Mesendoderm (in vitro differentiated cells): ENCODE measurements around the gene ATAD1.

Source experiments
- DNase-seq: peaks from one replicate; pipeline ENCODE4 v3.0.0; 2013
- H2AK5ac ChIP-seq: 2 replicates; pipeline ENCODE4 v1.6.1; 2013; ENCODE audit warnings: low read length, inconsistent platforms
- H2BK120ac ChIP-seq: 2 replicates; pipeline ENCODE4 v1.6.1; 2013; ENCODE audit warnings: low read depth, mild to moderate bottlenecking, low read length, moderate library complexity, mixed read lengths
- H2BK15ac ChIP-seq: replicated peaks from 2 replicates; pipeline ENCODE4 v1.6.1; 2013; ENCODE audit warnings: low read depth, mild to moderate bottlenecking, moderate library complexity
- H2BK5ac ChIP-seq: 2 replicates; pipeline ENCODE4 v1.6.1; 2013; ENCODE audit warnings: low read length, inconsistent platforms
- H3K18ac ChIP-seq: 2 replicates; pipeline ENCODE4 v1.6.1; 2013; ENCODE audit warnings: mild to moderate bottlenecking, low read length, mixed read lengths
- H3K23ac ChIP-seq: one replicate; pipeline ENCODE4 v1.6.1; 2013; ENCODE audit warnings: low read length
- H3K27ac ChIP-seq: 2 replicates; pipeline ENCODE4 v1.5.1; 2013; ENCODE audit warnings: low read depth, mild to moderate bottlenecking, inconsistent platforms, low read length, moderate library complexity
- H3K27me3 ChIP-seq: 2 replicates; pipeline ENCODE4 v1.6.1; 2013; ENCODE audit warnings: low read length, control low read depth, mild to moderate bottlenecking, inconsistent platforms; ENCODE audit not compliant: insufficient read depth, poor library complexity
- H3K36me3 ChIP-seq: 2 replicates; pipeline ENCODE4 v1.6.1; 2013; ENCODE audit warnings: low read length, inconsistent platforms; ENCODE audit not compliant: control insufficient read depth, insufficient read depth
- H3K4ac ChIP-seq: one replicate; pipeline ENCODE4 v1.6.1; 2013; ENCODE audit warnings: low read depth, mild to moderate bottlenecking, low read length, moderate library complexity
- H3K4me1 ChIP-seq: 2 replicates; pipeline ENCODE4 v1.6.1; 2013; ENCODE audit warnings: low read depth, low read length, inconsistent platforms; ENCODE audit not compliant: control insufficient read depth
- H3K4me2 ChIP-seq: 2 replicates; pipeline ENCODE4 v1.6.1; 2013; ENCODE audit warnings: low read length
- H3K4me3 ChIP-seq: 2 replicates; pipeline ENCODE4 v1.5.1; 2013; ENCODE audit warnings: mild to moderate bottlenecking, low read length
- H3K56ac ChIP-seq: one replicate; pipeline ENCODE4 v1.6.1; 2013; ENCODE audit warnings: low read length
- H3K79me1 ChIP-seq: 2 replicates; pipeline ENCODE4 v1.6.1; 2013; ENCODE audit warnings: low read length, inconsistent platforms
- H3K79me2 ChIP-seq: 2 replicates; pipeline ENCODE4 v1.6.1; 2013; ENCODE audit warnings: mild to moderate bottlenecking, low read length; ENCODE audit not compliant: control insufficient read depth, insufficient read depth
- H3K9ac ChIP-seq: 2 replicates; pipeline ENCODE4 v1.6.1; 2013; ENCODE audit warnings: low read length, inconsistent platforms
- H4K5ac ChIP-seq: one replicate; pipeline ENCODE4 v1.6.1; 2013; ENCODE audit warnings: low read length
- H4K8ac ChIP-seq: one replicate; pipeline ENCODE4 v1.6.1; 2013; ENCODE audit warnings: low read depth, mild to moderate bottlenecking, control low read depth, low read length, moderate library complexity
- WGBS: extraction: QIAGEN DNeasy Blood & Tissue Kit; methylation state at CpG from one replicate; pipeline ENCODE4 v1.1.7; 2013; ENCODE audit warnings: low lambda C conversion rate, missing lambda C conversion rate; ENCODE audit not compliant: insufficient coverage; ENCODE audit errors: extremely low coverage; 5-methylcytosine and 5-hydroxymethylcytosine counted together

ATAD1 gene

DNA sequence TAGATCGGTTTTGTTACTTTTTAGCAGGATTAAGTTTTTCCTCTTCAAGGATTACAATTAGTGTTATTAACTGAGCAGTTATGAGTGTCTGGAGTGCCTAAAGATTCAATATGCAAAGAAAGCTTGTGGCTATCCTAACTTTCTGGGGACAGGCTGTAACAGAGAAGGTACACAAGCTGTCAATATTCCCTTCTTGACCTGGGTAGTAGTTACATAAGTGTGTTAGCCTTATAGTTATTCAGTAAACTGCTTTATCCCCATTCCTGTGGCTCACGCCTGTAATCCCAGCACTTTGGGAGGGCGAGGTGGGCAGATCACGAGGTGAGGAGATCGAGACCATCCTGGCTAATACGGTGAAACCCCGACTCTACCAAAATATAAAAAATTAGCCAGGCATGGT lies 31.6 kb downstream of the ATAD1 start:
- no peak overlapping the region for H4K5ac ChIP-seq
- no peak overlapping the region for H3K18ac ChIP-seq
- H2BK5ac ChIP-seq, result no peak overlapping the region
- no peak overlapping the region for H3K4me3 ChIP-seq
- no peak overlapping the region for H2BK120ac ChIP-seq
- H3K4me2 ChIP-seq, result no peak overlapping the region
- H3K79me1 ChIP-seq, result no peaks in the 10 kb centered on the region
- no peaks in the 10 kb centered on the region for H3K27me3 ChIP-seq
- H3K9ac ChIP-seq, result no peak overlapping the region
- H3K4me1 ChIP-seq, result no peaks in the 10 kb centered on the region
- H4K8ac ChIP-seq, result no peak overlapping the region
- H3K79me2 ChIP-seq, result no peaks in the 10 kb centered on the region
- WGBS, result no CpG with 5 or more reads among the region's 7 CpGs
- no peak overlapping the region for H3K27ac ChIP-seq
- H2BK15ac ChIP-seq, result no peak overlapping the region
- no peaks in the 10 kb centered on the region for H3K36me3 ChIP-seq
- no peak overlapping the region for H3K4ac ChIP-seq
- no peak overlapping the region for H3K23ac ChIP-seq
- H3K56ac ChIP-seq, result no peak overlapping the region
- DNase-seq, result no peak
- H2AK5ac ChIP-seq, result no peak overlapping the region

DNA sequence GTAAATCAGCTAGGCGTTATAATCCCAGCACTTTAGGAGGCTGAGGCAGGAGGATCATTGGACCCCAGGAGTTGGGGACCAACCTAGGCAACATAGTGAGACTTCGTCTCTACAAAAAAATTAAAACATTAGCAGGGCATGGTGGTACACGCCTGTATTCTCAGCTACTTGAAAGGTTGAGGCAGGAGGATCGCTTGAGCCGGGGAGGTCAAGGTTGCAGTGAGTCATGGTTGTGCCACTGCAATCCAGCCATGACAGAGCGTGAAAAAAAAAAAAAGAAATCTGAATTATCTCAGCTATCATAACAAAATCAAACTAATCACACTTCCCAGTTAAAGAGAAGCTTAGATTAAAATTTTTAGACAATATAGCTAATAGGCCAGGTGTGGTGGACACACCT lies 35.3 kb downstream of the ATAD1 start:
- Histone ChIP-seq H3K56ac (no peak overlapping the region), H3K9ac (no peak overlapping the region), H2BK15ac (no peak overlapping the region), H3K27ac (no peak overlapping the region), H3K4me3 (no peak overlapping the region), H3K36me3 (no peaks in the 10 kb centered on the region), H4K8ac (no peak overlapping the region), H3K4me2 (no peak overlapping the region), H2BK120ac (no peak overlapping the region), H2AK5ac (no peak overlapping the region), H3K18ac (no peak overlapping the region), H2BK5ac (no peak overlapping the region), H3K4ac (no peak overlapping the region), H4K5ac (no peak overlapping the region), H3K4me1 (no peaks in the 10 kb centered on the region), H3K79me2 (no peaks in the 10 kb centered on the region), H3K27me3 (no peaks in the 10 kb centered on the region), H3K79me1 (peaks cover 2% of the 10 kb centered on the region), H3K23ac (no peak overlapping the region)
- no peak for DNase-seq
- WGBS, result no CpG with 5 or more reads among the region's 6 CpGs

DNA sequence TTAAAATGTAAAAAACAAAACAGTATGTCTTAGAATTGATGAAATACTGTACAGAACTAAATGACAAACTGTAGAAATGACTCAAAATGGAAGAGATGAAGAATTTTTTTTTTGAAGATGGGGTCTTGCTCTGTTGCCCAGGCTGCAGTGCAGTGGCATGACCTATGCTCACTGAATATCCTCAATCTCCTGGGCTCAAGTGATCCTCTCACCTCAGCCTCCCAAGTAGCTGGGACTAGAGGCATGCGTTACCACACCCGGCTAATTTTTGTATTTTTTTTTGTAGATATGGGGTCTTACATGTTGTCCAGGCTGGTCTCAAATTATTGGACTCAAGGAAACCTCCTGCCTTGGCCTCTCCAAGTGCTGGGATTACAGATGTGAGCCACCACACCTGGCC lies 36.5 kb downstream of the ATAD1 start:
- no peak for DNase-seq
- Histone ChIP-seq H3K18ac (no peak overlapping the region), H3K4ac (no peak overlapping the region), H4K8ac (no peak overlapping the region), H4K5ac (no peak overlapping the region), H3K79me2 (no peaks in the 10 kb centered on the region), H3K79me1 (peaks cover 2% of the 10 kb centered on the region), H2BK5ac (no peak overlapping the region), H3K27ac (no peak overlapping the region), H3K27me3 (no peaks in the 10 kb centered on the region), H3K4me1 (no peaks in the 10 kb centered on the region), H3K4me2 (no peak overlapping the region), H3K56ac (no peak overlapping the region), H2AK5ac (no peak overlapping the region), H2BK120ac (no peak overlapping the region), H3K36me3 (no peaks in the 10 kb centered on the region), H2BK15ac (no peak overlapping the region), H3K23ac (no peak overlapping the region), H3K4me3 (no peak overlapping the region), H3K9ac (no peak overlapping the region)
- WGBS, result no CpG with 5 or more reads among the region's 2 CpGs

DNA sequence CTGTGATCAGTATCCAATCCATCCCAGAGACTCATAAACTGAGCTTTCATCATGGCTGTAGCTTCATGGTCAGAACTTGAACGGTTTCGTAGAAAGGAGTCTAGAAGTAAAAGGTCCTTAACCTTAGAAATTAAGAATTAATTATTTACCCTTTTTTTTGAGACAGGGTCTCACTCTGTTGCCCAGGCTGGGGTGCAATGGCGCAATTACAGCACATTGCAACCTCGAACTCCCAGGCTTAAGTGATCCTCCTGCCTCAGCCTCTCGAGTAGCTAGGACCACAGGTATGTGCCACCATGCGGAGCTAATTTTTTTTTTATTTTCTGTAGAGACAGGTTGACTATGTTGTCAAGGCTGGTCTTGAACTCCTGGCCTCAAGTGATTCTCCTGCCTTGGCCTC lies 41.7 kb downstream of the ATAD1 start:
- Histone ChIP-seq H3K9ac (no peak overlapping the region), H3K27me3 (no peaks in the 10 kb centered on the region), H2BK5ac (no peak overlapping the region), H3K36me3 (no peaks in the 10 kb centered on the region), H3K79me1 (peaks cover 2% of the 10 kb centered on the region), H3K4me1 (no peaks in the 10 kb centered on the region), H2BK15ac (no peak overlapping the region), H3K23ac (no peak overlapping the region), H2BK120ac (no peak overlapping the region), H4K5ac (no peak overlapping the region), H3K4me2 (no peak overlapping the region), H3K56ac (no peak overlapping the region), H3K27ac (no peak overlapping the region), H2AK5ac (no peak overlapping the region), H3K18ac (no peak overlapping the region), H3K4ac (no peak overlapping the region), H3K4me3 (no peak overlapping the region), H3K79me2 (no peaks in the 10 kb centered on the region), H4K8ac (no peak overlapping the region)
- WGBS, result no CpG with 5 or more reads among the region's 6 CpGs
- no peak for DNase-seq

DNA sequence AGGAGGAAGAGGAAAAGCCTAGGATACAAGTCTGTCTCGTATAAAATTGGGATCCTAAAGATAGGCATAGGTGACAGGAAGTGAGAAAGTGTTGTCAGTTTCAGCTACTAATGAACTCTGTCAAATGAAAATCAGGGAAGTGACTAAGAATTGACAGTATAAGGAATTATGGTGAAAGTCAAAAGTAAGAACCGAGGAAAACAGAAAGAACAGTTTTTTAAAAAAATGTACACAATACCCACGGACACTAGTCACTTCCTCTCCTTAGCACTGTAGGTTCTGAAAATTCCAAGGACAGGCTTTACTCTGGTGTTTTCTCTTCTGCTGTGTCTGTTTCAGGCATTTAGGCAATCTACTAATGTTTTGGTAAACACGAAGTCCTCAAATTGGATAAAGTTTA lies 42.3 kb downstream of the ATAD1 start:
- Histone ChIP-seq H3K36me3 (no peaks in the 10 kb centered on the region), H3K79me2 (no peaks in the 10 kb centered on the region), H3K4me2 (no peak overlapping the region), H3K27ac (no peak overlapping the region), H3K9ac (no peak overlapping the region), H3K18ac (no peak overlapping the region), H2BK5ac (no peak overlapping the region), H4K8ac (peak overlapping the region; percentile 40), H3K4ac (no peak overlapping the region), H2BK120ac (no peak overlapping the region), H3K4me3 (no peak overlapping the region), H4K5ac (no peak overlapping the region), H2AK5ac (no peak overlapping the region), H3K56ac (no peak overlapping the region), H3K27me3 (no peaks in the 10 kb centered on the region), H3K79me1 (peaks cover 2% of the 10 kb centered on the region), H3K4me1 (no peaks in the 10 kb centered on the region), H2BK15ac (no peak overlapping the region), H3K23ac (no peak overlapping the region)
- DNase-seq, result no peak
- no CpG with 5 or more reads among the region's 4 CpGs for WGBS

DNA sequence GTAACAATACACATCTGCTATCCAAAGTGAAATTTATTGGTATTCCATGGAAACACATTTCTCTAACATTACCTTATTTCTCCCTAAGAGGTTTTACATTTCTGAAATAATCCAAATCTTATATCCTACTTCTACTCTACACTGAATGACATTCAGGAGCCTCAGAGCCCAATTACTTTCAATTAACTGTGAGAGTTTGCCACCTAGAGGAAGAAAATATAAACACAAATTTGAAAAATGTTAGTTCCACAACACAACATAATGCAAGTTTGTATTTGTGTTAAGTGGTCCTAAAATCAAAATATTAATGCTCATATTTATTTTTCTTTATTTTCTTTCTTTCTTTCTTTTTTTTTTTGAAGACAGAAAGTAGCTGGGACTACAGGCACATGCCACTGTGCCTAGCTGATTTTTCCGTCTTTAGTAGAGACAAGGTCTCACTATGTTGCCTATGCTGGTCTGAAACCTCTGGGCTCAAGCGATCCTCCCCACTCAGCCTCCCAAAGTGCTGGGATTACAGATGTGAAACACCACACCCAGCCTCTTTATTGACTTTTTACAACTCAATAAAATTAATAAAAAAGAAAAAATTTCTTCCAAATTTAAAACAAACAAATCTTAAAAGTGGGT lies 46.0 kb downstream of the ATAD1 start:
- Histone ChIP-seq H3K36me3 (no peaks in the 10 kb centered on the region), H2AK5ac (no peak overlapping the region), H2BK15ac (no peak overlapping the region), H3K4me1 (no peaks in the 10 kb centered on the region), H3K9ac (no peak overlapping the region), H2BK120ac (no peak overlapping the region), H3K4ac (no peak overlapping the region), H3K23ac (no peak overlapping the region), H4K8ac (no peak overlapping the region), H3K27me3 (no peaks in the 10 kb centered on the region), H3K56ac (no peak overlapping the region), H4K5ac (no peak overlapping the region), H2BK5ac (no peak overlapping the region), H3K4me3 (no peak overlapping the region), H3K27ac (no peak overlapping the region), H3K4me2 (no peak overlapping the region), H3K79me2 (no peaks in the 10 kb centered on the region), H3K18ac (no peak overlapping the region), H3K79me1 (no peaks in the 10 kb centered on the region)
- WGBS, result no CpG with 5 or more reads among the region's 2 CpGs
- peak; percentile 46 for DNase-seq
